Ishikawa (cell line): ENCODE measurements around the gene ITGA11.

Experiments
- CEBPB ChIP-seq: IDR thresholded peaks from 2 replicates; pipeline ENCODE4 v1.6.1; 2012
- EP300 ChIP-seq: IDR thresholded peaks from 2 replicates; pipeline ENCODE4 v1.6.1; 2012; ENCODE audit warnings: borderline replicate concordance
- FOXM1 ChIP-seq: IDR thresholded peaks from 2 replicates; pipeline ENCODE4 v1.6.1; 2012; ENCODE audit warnings: low read depth, borderline replicate concordance
- RAD21 ChIP-seq: IDR thresholded peaks from 2 replicates; pipeline ENCODE4 v1.6.1; 2012; ENCODE audit warnings: low read depth
- YY1 ChIP-seq: IDR thresholded peaks from 2 replicates; pipeline ENCODE4 v1.6.1; 2012; ENCODE audit warnings: low read depth
- ZBTB7A ChIP-seq: IDR thresholded peaks from 2 replicates; pipeline ENCODE4 v1.6.1; 2012; ENCODE audit warnings: low read depth
- TF ChIP-seq, protein P1 (sequence below): IDR thresholded peaks from 2 replicates; pipeline ENCODE4 v1.6.1; 2012; ENCODE audit warnings: low read depth, mild to moderate bottlenecking
- TF ChIP-seq, protein P2 (sequence below): IDR thresholded peaks from 2 replicates; pipeline ENCODE4 v1.6.1; 2012

DNA sequence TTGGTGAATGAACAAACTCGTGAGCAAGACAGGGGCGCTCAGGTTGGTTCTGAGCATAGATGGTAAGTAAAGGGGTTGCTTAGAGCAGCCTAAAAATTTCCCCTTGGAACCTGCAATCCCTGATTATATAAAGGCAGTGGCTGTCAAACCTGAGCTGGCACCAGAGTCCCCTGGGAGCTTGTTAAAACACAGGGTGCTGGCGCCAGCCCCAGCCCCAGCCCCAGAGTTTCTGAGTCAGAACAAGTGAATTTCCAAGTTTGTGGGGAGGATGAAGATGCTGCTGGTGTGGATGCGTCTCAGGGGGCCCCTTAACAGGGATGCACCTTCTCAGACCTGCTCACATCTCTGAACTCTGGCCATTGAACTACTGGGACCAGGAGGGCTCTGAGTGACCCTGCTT is 106.2 kb downstream of the ITGA11 start:
- TF ChIP-seq CEBPB = no peak
- TF ChIP-seq, protein P1, sequence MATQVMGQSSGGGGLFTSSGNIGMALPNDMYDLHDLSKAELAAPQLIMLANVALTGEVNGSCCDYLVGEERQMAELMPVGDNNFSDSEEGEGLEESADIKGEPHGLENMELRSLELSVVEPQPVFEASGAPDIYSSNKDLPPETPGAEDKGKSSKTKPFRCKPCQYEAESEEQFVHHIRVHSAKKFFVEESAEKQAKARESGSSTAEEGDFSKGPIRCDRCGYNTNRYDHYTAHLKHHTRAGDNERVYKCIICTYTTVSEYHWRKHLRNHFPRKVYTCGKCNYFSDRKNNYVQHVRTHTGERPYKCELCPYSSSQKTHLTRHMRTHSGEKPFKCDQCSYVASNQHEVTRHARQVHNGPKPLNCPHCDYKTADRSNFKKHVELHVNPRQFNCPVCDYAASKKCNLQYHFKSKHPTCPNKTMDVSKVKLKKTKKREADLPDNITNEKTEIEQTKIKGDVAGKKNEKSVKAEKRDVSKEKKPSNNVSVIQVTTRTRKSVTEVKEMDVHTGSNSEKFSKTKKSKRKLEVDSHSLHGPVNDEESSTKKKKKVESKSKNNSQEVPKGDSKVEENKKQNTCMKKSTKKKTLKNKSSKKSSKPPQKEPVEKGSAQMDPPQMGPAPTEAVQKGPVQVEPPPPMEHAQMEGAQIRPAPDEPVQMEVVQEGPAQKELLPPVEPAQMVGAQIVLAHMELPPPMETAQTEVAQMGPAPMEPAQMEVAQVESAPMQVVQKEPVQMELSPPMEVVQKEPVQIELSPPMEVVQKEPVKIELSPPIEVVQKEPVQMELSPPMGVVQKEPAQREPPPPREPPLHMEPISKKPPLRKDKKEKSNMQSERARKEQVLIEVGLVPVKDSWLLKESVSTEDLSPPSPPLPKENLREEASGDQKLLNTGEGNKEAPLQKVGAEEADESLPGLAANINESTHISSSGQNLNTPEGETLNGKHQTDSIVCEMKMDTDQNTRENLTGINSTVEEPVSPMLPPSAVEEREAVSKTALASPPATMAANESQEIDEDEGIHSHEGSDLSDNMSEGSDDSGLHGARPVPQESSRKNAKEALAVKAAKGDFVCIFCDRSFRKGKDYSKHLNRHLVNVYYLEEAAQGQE = no peak
- TF ChIP-seq EP300 = no peak
- no peak for TF ChIP-seq FOXM1
- no peak for TF ChIP-seq RAD21
- TF ChIP-seq, protein P2, sequence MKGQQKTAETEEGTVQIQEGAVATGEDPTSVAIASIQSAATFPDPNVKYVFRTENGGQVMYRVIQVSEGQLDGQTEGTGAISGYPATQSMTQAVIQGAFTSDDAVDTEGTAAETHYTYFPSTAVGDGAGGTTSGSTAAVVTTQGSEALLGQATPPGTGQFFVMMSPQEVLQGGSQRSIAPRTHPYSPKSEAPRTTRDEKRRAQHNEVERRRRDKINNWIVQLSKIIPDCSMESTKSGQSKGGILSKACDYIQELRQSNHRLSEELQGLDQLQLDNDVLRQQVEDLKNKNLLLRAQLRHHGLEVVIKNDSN = no peak
- no peak for TF ChIP-seq YY1
- no peak for TF ChIP-seq ZBTB7A
